ENCODE results near the gene DERL2. TPM values are rescaled to one million over a fixed set of nuclear protein-coding genes. Genes with fewer than 3 reads are reported as not detected.

Gene DERL2
- polyA plus RNA-seq, 1 donor from 2014 or later, result 64.4 TPM

DNA sequence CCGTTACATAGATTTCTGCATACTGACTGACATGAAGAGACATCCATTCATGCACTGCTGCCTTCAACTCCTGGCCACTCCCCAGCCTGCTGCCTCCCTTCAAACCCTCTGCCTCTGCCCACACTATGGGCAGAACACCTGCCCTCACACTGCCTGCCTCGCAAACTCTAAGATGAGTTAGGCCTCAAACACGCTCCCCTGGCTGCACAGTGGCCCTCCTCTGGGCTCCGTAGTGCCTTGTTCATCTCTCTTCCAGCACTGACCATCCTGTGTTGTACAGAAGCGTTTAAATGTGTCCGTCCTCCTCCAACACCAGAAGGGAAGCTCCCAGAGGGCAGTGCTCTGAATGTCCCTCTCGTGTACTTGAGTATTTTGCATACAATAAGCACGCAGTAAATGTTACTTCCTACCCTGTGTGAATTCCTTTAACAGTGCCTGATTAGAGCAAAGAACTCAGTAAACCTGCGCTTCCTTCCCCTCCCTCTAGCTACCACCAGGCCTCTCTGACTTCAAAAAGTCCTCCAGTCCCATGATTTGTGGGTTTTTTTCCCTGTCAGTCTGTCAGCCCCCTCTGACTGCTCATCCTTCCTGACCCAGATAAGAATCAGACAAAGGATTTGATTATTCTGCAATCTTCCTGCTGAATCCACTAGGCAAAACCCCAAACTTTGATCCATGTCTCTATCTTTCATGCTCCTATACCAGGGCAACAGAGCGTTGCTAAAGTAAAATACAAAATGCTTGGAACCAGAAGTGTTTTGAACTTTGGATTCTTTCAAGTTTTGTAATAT lies 21.1 kb downstream of the DERL2 start:
- H3K4me2 ChIP-seq (ENCODE audit: low read length), result no peak overlapping the region
- no peaks in the 10 kb centered on the region for H3K9me2 ChIP-seq (ENCODE audit: insufficient read depth, low read length)
- H4K20me1 ChIP-seq (ENCODE audit: insufficient read depth), result no peaks in the 10 kb centered on the region
- no peak overlapping the region for H3K9ac ChIP-seq (ENCODE audit: low read length)
- H3K36me3 ChIP-seq (ENCODE audit: insufficient read depth, low read length), result no peaks in the 10 kb centered on the region
- TF ChIP-seq TAF1 (IDR thresholded peaks at IDR 0.05; ENCODE audit: low read depth), result no peak
- no peak for TF ChIP-seq SMC3 (conservative IDR thresholded peaks at IDR 0.05; ENCODE audit: poor library complexity)
- TF ChIP-seq, protein P1, sequence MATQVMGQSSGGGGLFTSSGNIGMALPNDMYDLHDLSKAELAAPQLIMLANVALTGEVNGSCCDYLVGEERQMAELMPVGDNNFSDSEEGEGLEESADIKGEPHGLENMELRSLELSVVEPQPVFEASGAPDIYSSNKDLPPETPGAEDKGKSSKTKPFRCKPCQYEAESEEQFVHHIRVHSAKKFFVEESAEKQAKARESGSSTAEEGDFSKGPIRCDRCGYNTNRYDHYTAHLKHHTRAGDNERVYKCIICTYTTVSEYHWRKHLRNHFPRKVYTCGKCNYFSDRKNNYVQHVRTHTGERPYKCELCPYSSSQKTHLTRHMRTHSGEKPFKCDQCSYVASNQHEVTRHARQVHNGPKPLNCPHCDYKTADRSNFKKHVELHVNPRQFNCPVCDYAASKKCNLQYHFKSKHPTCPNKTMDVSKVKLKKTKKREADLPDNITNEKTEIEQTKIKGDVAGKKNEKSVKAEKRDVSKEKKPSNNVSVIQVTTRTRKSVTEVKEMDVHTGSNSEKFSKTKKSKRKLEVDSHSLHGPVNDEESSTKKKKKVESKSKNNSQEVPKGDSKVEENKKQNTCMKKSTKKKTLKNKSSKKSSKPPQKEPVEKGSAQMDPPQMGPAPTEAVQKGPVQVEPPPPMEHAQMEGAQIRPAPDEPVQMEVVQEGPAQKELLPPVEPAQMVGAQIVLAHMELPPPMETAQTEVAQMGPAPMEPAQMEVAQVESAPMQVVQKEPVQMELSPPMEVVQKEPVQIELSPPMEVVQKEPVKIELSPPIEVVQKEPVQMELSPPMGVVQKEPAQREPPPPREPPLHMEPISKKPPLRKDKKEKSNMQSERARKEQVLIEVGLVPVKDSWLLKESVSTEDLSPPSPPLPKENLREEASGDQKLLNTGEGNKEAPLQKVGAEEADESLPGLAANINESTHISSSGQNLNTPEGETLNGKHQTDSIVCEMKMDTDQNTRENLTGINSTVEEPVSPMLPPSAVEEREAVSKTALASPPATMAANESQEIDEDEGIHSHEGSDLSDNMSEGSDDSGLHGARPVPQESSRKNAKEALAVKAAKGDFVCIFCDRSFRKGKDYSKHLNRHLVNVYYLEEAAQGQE (IDR thresholded peaks at IDR 0.05; ENCODE audit: borderline replicate concordance), result no peak
- no peak for TF ChIP-seq RAD21 (conservative IDR thresholded peaks at IDR 0.05)
- no peak for TF ChIP-seq MXI1 (conservative IDR thresholded peaks at IDR 0.05; ENCODE audit: poor library complexity, severe bottlenecking)
- no peak for TF ChIP-seq EP300 (conservative IDR thresholded peaks at IDR 0.05; ENCODE audit: poor library complexity, severe bottlenecking)
- TF ChIP-seq, protein P2, sequence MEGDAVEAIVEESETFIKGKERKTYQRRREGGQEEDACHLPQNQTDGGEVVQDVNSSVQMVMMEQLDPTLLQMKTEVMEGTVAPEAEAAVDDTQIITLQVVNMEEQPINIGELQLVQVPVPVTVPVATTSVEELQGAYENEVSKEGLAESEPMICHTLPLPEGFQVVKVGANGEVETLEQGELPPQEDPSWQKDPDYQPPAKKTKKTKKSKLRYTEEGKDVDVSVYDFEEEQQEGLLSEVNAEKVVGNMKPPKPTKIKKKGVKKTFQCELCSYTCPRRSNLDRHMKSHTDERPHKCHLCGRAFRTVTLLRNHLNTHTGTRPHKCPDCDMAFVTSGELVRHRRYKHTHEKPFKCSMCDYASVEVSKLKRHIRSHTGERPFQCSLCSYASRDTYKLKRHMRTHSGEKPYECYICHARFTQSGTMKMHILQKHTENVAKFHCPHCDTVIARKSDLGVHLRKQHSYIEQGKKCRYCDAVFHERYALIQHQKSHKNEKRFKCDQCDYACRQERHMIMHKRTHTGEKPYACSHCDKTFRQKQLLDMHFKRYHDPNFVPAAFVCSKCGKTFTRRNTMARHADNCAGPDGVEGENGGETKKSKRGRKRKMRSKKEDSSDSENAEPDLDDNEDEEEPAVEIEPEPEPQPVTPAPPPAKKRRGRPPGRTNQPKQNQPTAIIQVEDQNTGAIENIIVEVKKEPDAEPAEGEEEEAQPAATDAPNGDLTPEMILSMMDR (IDR thresholded peaks at IDR 0.05; ENCODE audit: poor library complexity, severe bottlenecking), result no peak
- TF ChIP-seq POLR2AphosphoS5 (IDR thresholded peaks at IDR 0.05), result no peak
- TF ChIP-seq EZH2 (IDR thresholded peaks at IDR 0.05; ENCODE audit: borderline replicate concordance, insufficient read depth, low read length, poor library complexity, severe bottlenecking), result no peak
- peaks cover 5% of the 10 kb centered on the region for H3F3A ChIP-seq (ENCODE audit: insufficient read depth, low read length, poor library complexity, severe bottlenecking)
- H3K27ac ChIP-seq (ENCODE audit: low read length), result no peak overlapping the region
- H2AFZ ChIP-seq (ENCODE audit: low read depth, low read length), result no peak overlapping the region
- H3K9me3 ChIP-seq (ENCODE audit: low read length), result no peaks in the 10 kb centered on the region
- no peak overlapping the region for H3K4me3 ChIP-seq (ENCODE audit: low read length)
- H3K27me3 ChIP-seq (ENCODE audit: insufficient read depth, low read depth, low read length), result no peaks in the 10 kb centered on the region
- peaks cover 42% of the 10 kb centered on the region for H3K79me2 ChIP-seq (replicated peaks; ENCODE audit: insufficient read depth, low read length)

DNA sequence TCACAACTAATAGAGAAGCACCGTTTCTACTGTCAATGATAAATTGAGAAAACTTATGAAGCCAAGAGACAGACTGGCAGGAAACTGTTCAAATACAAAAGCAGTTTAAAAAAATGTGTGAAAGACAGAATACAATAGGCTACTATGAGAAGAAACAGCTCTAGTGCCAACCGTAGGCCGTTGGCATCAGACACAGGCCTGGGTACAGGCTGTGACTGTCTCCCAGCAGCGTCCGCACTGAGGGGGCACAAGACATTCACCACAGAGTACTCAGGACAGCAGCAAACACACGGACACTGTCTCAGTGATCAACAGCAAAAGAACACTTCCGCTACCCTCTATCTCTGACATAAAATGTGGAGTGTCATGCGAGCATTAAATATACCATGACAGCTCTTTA lies 39.2 kb downstream of the DERL2 start:
- no peak overlapping the region for H3K4me3 ChIP-seq (ENCODE audit: low read length)
- TF ChIP-seq, protein P2 (IDR thresholded peaks at IDR 0.05; ENCODE audit: poor library complexity, severe bottlenecking), result no peak
- TF ChIP-seq POLR2AphosphoS5 (IDR thresholded peaks at IDR 0.05) (no peak), TAF1 (IDR thresholded peaks at IDR 0.05; ENCODE audit: low read depth) (no peak), EP300 (conservative IDR thresholded peaks at IDR 0.05; ENCODE audit: poor library complexity, severe bottlenecking) (no peak), SMC3 (conservative IDR thresholded peaks at IDR 0.05; ENCODE audit: poor library complexity) (no peak), RAD21 (conservative IDR thresholded peaks at IDR 0.05) (no peak), EZH2 (IDR thresholded peaks at IDR 0.05; ENCODE audit: borderline replicate concordance, insufficient read depth, low read length, poor library complexity, severe bottlenecking) (no peak), MXI1 (conservative IDR thresholded peaks at IDR 0.05; ENCODE audit: poor library complexity, severe bottlenecking) (no peak)
- TF ChIP-seq, protein P1 (IDR thresholded peaks at IDR 0.05; ENCODE audit: borderline replicate concordance), result no peak
- no peaks in the 10 kb centered on the region for H3K9me3 ChIP-seq (ENCODE audit: low read length)
- H2AFZ ChIP-seq (ENCODE audit: low read depth, low read length), result no peak overlapping the region
- H3K27ac ChIP-seq (ENCODE audit: low read length), result no peak overlapping the region
- H3K27me3 ChIP-seq (ENCODE audit: insufficient read depth, low read depth, low read length), result no peaks in the 10 kb centered on the region
- no peaks in the 10 kb centered on the region for H3K9me2 ChIP-seq (ENCODE audit: insufficient read depth, low read length)
- no peaks in the 10 kb centered on the region for H3K36me3 ChIP-seq (ENCODE audit: insufficient read depth, low read length)
- H3K9ac ChIP-seq (ENCODE audit: low read length), result no peak overlapping the region
- H3K79me2 ChIP-seq (replicated peaks; ENCODE audit: insufficient read depth, low read length), result no peaks in the 10 kb centered on the region
- H3F3A ChIP-seq (ENCODE audit: insufficient read depth, low read length, poor library complexity, severe bottlenecking), result no peaks in the 10 kb centered on the region
- no peaks in the 10 kb centered on the region for H4K20me1 ChIP-seq (ENCODE audit: insufficient read depth)
- no peak overlapping the region for H3K4me2 ChIP-seq (ENCODE audit: low read length)
